Smooth muscle cell of the brain vasculature (primary cell): Measurements from ENCODE around the gene DNAH10.

Experiments used
- DNase-seq: peaks from one replicate; pipeline ENCODE4 v3.0.0-alpha.2; 2012; ENCODE audit warnings: low read depth, low spot score

The DNAH10 gene

DNA sequence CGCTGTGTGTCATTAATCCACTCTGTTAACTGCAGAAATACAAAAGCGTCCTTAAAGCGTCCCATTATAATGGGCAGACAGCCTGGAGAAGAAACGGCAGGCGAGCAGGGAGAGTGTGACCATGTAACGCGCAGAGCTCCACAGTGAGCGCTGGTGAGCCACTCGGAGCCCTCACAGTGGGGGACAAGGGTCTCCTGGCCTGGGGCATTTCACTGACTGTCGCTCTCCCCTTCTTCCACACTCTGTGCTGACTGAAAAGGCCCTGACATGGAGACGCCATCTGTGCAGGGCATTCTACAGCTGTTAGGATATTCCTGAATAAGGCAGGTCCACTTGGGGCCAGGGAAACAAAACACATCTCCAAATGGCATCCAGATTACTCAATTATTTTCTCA is 186.3 kb downstream of the DNAH10 start:
- no peak for DNase-seq

DNA sequence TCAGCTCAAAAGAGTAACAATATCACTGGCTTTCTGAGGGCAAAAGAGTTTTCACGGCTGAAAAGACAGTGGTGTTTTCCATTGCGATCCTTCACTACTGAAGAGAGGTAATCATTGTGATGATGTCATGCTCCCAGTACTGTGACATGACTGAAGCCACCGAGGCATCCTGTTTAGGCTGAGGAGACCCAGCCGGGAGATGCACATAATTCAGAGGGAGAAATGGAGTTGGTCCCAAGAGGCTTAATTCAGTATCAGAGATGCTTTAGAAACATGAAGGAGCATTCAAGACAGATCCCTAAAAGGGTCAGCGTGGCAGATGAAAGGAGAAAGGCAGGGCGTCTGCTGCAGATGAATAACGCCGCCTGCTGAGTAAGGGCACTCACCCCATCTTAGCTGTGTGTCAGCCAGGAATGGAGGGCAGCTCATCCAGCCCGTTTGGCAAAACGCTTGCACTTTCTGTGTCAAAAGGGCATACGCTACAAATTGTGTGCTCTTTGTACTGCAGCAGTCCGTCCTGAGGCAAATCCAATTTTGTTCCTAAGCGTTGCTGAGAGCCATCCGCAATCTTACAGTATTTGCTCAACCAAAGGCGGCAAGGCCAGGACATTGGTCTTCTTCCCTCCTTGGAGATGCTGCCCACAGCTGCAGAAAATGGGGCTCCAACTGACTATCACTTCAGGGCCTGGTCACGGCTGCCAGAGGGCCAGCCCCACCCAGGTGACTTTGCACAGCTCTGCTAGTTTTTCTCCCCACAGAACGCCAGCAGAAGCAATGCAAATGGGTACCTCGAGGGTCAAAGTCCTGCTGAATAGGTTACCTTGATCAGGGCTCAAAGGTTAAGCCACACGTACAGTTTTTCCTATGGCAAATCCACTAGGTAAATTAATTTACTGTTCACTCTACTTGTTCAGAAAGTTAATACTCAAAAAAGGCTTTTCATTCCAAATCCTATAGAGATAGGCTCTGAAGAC is 187.0 kb downstream of the DNAH10 start:
- DNase-seq, result no peak

- no peak for DNase-seq
Measured at GRCh38 chr12:123949770-123950165, 187.7 kb downstream of the DNAH10 start.

- no peak for DNase-seq
Measured at GRCh38 chr12:123950476-123951349, 188.6 kb downstream of the DNAH10 start.

- no peak for DNase-seq
Measured at GRCh38 chr12:123951467-123951866, 189.4 kb downstream of the DNAH10 start.

DNA sequence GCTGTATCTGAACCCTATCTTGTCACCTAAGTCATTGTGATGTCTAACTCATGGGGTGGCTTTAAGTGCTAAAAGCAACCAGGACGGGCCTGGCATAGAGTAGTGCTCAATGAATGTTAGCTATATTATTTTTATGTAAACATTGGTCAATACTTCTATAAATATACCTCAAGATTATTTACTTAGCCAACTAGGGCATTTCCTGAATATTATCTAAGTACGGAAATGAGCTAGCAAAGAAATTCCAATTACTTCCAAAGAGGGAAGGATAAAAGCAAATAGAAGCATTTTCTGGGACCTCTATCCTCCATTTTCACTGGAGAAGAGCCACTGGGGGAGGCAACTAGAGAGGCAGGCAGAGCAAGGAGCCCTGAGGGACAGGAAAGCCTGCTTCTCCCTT is 189.9 kb downstream of the DNAH10 start:
- no peak for DNase-seq

DNA sequence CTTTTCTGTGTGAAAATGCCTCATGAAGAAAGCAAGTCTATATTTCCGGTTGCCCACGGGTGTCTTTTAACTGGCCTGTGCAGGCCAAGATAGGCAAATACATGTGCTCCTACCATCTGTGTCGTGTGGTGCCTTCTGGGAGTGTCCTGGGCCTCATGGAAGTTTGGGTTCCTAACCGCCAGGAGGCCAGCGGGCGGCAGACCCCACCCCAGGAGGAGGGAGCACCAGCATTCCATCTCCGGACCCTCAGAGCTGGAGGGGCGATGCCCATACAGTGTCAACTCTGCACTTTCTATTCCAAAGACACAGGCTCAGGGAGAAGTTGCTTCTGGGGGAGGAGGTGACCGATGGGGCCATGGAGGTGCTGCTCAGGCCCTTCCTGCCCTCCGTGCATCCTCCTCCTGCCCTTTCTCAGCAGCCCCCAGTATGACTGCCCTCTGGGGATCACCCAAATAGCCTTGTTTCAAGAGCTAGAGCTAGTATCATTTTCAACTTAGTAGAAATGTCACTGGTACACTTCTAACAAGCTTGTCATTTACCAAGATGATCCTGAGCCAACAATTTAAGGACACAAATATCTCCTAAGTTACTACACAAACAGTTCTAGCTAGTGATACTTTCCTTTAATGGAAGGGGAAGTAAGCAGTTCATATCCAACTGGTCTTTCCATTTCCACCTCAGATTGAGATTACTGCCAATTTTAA is 192.7 kb downstream of the DNAH10 start:
- no peak for DNase-seq

- no peak for DNase-seq
Measured at GRCh38 chr12:123956249-123956648, 194.1 kb downstream of the DNAH10 start.

DNA sequence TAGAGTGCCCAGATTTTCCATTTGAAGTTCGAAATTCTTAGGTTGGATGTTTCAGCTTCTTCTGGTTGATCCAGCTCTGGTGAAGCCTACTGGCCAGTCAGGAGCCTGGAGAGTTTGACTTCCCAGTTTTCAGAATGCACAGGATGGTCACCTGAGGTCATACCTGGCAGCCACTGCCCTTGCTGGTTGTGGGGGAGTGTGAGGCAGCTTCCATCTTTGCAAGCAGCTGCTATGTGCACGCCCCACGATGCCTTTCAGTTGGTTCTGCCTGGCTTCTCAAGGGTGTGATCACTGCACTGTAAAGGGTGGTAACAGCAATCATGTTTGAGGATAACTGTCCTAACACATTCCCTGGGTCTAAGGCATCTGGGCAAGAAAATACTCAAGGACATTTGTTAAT is 195.1 kb downstream of the DNAH10 start:
- DNase-seq, result no peak

- no peak for DNase-seq
Measured at GRCh38 chr12:123958462-123958861, 196.4 kb downstream of the DNAH10 start.

- DNase-seq, result no peak
Measured at GRCh38 chr12:123958876-123959275, 196.8 kb downstream of the DNAH10 start.

DNA sequence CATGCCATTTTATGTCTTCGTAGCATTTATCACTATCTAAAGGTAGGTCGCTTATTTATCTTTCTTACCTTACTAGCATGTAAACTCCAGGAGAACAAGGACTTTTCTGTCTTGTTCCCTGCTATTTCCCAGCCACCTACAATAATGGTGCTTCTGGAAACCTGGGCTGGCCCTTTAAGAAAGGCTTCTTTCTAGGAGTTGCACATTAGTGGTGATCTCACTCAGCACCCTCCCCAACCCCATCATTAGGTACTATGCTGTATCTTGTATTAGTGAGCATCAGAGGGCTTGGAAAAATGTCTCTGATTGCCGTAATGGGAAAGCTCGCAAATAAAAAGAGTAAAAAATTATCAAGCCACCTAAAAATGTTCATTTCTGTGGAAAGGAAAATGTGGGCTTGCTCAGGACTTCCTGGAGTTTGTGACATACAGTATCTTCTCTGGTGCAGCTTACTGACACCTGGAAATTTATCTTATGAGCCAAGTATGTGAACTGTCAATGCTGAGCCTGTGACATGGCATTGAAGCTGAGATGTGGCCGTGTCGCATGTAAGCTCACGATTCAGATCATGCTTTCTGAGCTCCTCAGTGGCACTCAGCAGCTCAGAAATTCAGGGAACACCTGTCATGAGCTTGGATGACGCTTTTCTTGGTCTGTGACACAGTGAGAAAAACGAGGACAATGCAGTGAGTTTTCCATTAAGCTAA is 198.1 kb downstream of the DNAH10 start:
- DNase-seq, result no peak

DNA sequence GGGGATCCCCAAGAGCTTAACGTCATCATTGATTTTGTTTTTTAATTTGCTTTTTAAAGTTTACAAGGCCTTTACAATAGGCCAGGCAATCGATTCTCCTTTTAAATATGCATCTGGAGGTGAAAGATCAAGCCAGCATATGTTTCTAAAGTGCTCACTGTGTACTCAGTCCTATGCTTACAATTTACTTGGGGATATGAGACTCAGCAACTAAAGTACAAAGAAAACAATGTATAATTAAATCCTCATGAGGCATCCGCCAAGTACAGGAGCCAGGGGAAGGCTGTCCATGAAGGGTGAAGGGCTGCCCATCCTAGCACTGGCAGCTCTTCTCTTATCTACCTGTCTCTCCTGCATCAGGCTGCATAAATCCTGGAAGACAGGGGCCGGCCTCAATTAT is 198.8 kb downstream of the DNAH10 start:
- DNase-seq, result no peak

GRCh38 chr12:123961585-123962345 is 199.7 kb downstream of the DNAH10 start:
- DNase-seq, result no peak

GRCh38 chr12:123962513-123962912 is 200.4 kb downstream of the DNAH10 start:
- no peak for DNase-seq

DNA sequence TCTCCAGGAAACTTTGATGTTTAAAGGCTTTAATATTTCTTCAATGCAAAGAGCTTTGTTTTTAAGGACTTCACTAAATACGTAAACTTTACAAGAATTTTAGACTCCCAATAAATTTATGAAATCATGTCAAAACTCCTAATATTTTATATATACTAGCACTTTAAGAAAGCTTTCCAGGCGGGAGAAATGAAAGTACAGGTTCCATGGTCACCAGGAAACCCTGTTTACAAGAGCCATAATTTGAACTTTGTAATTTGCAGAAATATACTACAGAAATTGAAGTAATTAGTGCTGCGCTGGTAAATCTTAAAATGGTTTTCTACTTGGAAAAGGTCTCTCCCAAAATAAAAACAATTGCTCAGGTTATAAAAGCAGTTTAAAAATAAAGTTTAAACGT is 201.7 kb downstream of the DNAH10 start:
- DNase-seq, result no peak

DNA sequence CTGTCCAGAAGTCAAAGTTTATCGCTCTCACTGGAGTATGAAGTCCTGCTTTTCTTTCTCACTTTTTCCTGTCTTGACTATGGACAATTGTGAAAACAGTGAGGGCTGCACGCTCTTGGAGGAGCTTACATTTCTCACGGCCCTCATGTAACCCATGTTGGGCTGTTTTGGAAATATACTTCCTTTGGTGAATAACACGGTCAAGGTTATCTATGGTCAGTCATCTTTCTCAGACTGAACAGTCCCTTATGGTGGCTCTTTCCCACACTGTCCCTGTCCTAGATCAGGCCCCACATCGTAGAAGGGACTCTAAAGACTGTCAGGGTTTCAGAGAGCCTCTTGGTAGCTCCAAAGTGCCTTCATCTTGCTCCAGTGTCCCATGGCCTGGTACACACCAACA is 203.3 kb downstream of the DNAH10 start:
- no peak for DNase-seq

- DNase-seq, result no peak
Measured at GRCh38 chr12:123966596-123966995, 204.5 kb downstream of the DNAH10 start.

GRCh38 chr12:123967121-123967586 is 205.1 kb downstream of the DNAH10 start:
- no peak for DNase-seq

DNA sequence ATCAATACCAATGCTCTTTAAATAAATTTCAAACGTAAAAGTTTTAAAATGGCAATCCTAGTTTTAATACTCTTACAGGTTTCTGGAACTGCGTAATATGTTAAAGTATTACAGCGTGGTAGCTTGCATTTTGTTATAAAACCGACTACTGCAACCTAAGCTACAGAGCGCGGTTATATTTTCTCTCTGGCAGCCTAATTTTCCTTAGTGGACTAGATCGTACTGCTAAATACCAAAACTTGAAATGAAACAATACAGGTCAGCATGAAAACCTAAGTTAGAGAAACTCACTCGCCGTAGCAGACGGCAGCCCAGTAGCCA is 209.3 kb downstream of the DNAH10 start:
- no peak for DNase-seq
